GM19468 (cell line): ENCODE results near the gene OR7C1.
"Not testable (repeated sequence)": the region's sequence is repeated elsewhere in the genome, so short reads cannot be mapped to it uniquely, and the experiment has no call there.

Source experiments
- ATAC-seq: cut with Tn5 transposase; IDR thresholded peaks from one replicate; pipeline ENCODE4 v1.9.1; 2021; ENCODE audit warnings: mild to moderate bottlenecking, moderate library complexity, moderate number of reproducible peaks; ENCODE audit not compliant: unreplicated experiment; ENCODE audit errors: extremely low read depth

Gene OR7C1

GRCh38 chr19:14835011-14835410, at the start of gene OR7C1, which contains the start of gene OR7A5:
Gene OR7C1 (minus strand): TSS chr19:14835185. CDS start chr19:14800136, 35,049 bp downstream.
Gene OR7A5 (minus strand): TSS chr19:14835185. CDS start chr19:14828241, 6,944 bp downstream.
- no peak for ATAC-seq

GRCh38 chr19:14871619-14872230, 36.7 kb upstream of the OR7C1 start:
- no peak for ATAC-seq

GRCh38 chr19:14868497-14868896, 33.5 kb upstream of the OR7C1 start:
- ATAC-seq, result no peak

GRCh38 chr19:14848822-14849221, 13.8 kb upstream of the OR7C1 start, which contains the start of gene OR7A10:
Gene OR7A10 (minus strand): TSS chr19:14848922. CDS start chr19:14841877, 7,045 bp downstream.
- ATAC-seq, result no peak

- no peak for ATAC-seq
Observed at GRCh38 chr19:14843578-14843977, 8.6 kb upstream of the OR7C1 start.

GRCh38 chr19:14843169-14843568, 8.2 kb upstream of the OR7C1 start:
- no peak for ATAC-seq

- no peak for ATAC-seq
Observed at GRCh38 chr19:14840206-14840605, 5.2 kb upstream of the OR7C1 start.

- no peak for ATAC-seq
Observed at GRCh38 chr19:14837391-14837790, 2.4 kb upstream of the OR7C1 start.

GRCh38 chr19:14830702-14831101, 4.3 kb downstream of the OR7C1 start:
- no peak for ATAC-seq

- no peak for ATAC-seq
Observed at GRCh38 chr19:14826006-14826405, 9.0 kb downstream of the OR7C1 start.

- ATAC-seq, result no peak
Observed at GRCh38 chr19:14821937-14822336, 13.0 kb downstream of the OR7C1 start.

GRCh38 chr19:14818588-14818987, 16.4 kb downstream of the OR7C1 start:
- no peak for ATAC-seq

- no peak for ATAC-seq
Observed at GRCh38 chr19:14817052-14817451, 17.9 kb downstream of the OR7C1 start.

GRCh38 chr19:14814982-14815652, 19.9 kb downstream of the OR7C1 start:
- no peak for ATAC-seq

GRCh38 chr19:14809272-14810057, 25.5 kb downstream of the OR7C1 start:
- ATAC-seq, result no peak

GRCh38 chr19:14804765-14805164, 30.2 kb downstream of the OR7C1 start:
- no peak for ATAC-seq

- no peak for ATAC-seq
Observed at GRCh38 chr19:14798760-14799159, 36.2 kb downstream of the OR7C1 start.

GRCh38 chr19:14796021-14796420, 39.0 kb downstream of the OR7C1 start:
- no peak for ATAC-seq

- ATAC-seq, result no peak
Observed at GRCh38 chr19:14795078-14795721, 39.8 kb downstream of the OR7C1 start.

- not testable (repeated sequence) for ATAC-seq
Observed at GRCh38 chr19:14792250-14792649, 42.7 kb downstream of the OR7C1 start.
